Caco-2 (cell line): ENCODE results near the gene LRRC41. TPM values are rescaled to one million over a fixed set of nuclear protein-coding genes. Genes with fewer than 3 reads are reported as not detected.

Source experiments
- BruUV-seq: library from RNA; stranded (reverse); fragments of 400-500 nt; replicated peaks from 2 replicates; lab custom pipeline; 2021; lab: Mats Ljungman, UMichigan
- CTCF ChIA-PET: fragments of 300-600 bp; sonication (Branson Sonifier 250); formaldehyde crosslinking; loops from one replicate; lab custom pipeline; 2022; ENCODE audit warnings: antibody characterized with exemption; lab: Charles Lee
- POLR2A ChIA-PET: fragments of 300-600 bp; sonication (Branson Sonifier 250); formaldehyde crosslinking; loops from one replicate; lab custom pipeline; 2022; ENCODE audit warnings: antibody characterized with exemption; lab: Charles Lee
- DNase-seq, 2 experiments: peaks; one replicate each; pipeline versions ENCODE4 v3.0.0 to v3.0.0-alpha.2; 2020 to 2022
- H3K27me3 ChIP-seq: replicated peaks from 2 replicates; pipeline ENCODE4 v1.6.0; 2011; ENCODE audit warnings: low read length; ENCODE audit not compliant: control insufficient read depth, insufficient read depth
- H3K36me3 ChIP-seq: 2 replicates; pipeline ENCODE4 v1.5.1; 2011; ENCODE audit warnings: low read length; ENCODE audit not compliant: control insufficient read depth, insufficient read depth
- H3K4me1 ChIP-seq: fragments of 250-450 bp; sonication (Bioruptor Pico); 2 replicates; pipeline ENCODE4 v1.5.1; 2020; ENCODE audit warnings: mild to moderate bottlenecking
- H3K4me3 ChIP-seq: 2 replicates; pipeline ENCODE4 v1.5.1; 2011; ENCODE audit warnings: low read depth, mild to moderate bottlenecking, control low read depth, low read length
- H3K9me3 ChIP-seq: fragments of 250-450 bp; sonication (Bioruptor Pico); 2 replicates; pipeline ENCODE4 v1.5.1; 2020; ENCODE audit warnings: mild to moderate bottlenecking, moderate library complexity
- H3K27ac Mint-ChIP-seq: one replicate; pipeline ENCODE4 v1.8.0; 2022; ENCODE audit warnings: mixed read lengths; ENCODE audit not compliant: unreplicated experiment
- H3K27me3 Mint-ChIP-seq: one replicate; pipeline ENCODE4 v1.8.0; 2022; ENCODE audit warnings: mixed read lengths; ENCODE audit not compliant: insufficient read depth, unreplicated experiment
- H3K36me3 Mint-ChIP-seq: one replicate; pipeline ENCODE4 v1.8.0; 2022; ENCODE audit warnings: mild to moderate bottlenecking, mixed read lengths; ENCODE audit not compliant: insufficient read depth, unreplicated experiment
- H3K4me1 Mint-ChIP-seq: one replicate; pipeline ENCODE4 v1.8.0; 2022; ENCODE audit warnings: low read depth, mixed read lengths; ENCODE audit not compliant: unreplicated experiment
- H3K4me3 Mint-ChIP-seq: one replicate; pipeline ENCODE4 v1.8.0; 2022; ENCODE audit warnings: mild to moderate bottlenecking, moderate library complexity, mixed read lengths; ENCODE audit not compliant: unreplicated experiment
- H3K9me3 Mint-ChIP-seq: one replicate; pipeline ENCODE4 v1.8.0; 2022; ENCODE audit warnings: mixed read lengths; ENCODE audit not compliant: unreplicated experiment
- CTCF ChIP-seq, 2 experiments: fragments of 200-600 bp in 1 of 2; IDR thresholded peaks; 1 replicate in 1 of 2; 2 replicates in 1 of 2; pipeline versions ENCODE4 v1.5.1 to v1.8.0; 2011 to 2022; ENCODE audit warnings: antibody characterized with exemption in 1 of 2, control low read depth in 1 of 2, inconsistent platforms in 1 of 2, low read depth in 1 of 2, low read length in 1 of 2, mild to moderate bottlenecking in 1 of 2, moderate library complexity in 1 of 2; ENCODE audit not compliant: insufficient read depth in 1 of 2, severe bottlenecking in 1 of 2, unreplicated experiment in 1 of 2
- intact Hi-C: fragments of 100-400 bp; cut with micrococcal nuclease; formaldehyde crosslinking; loops from one replicate; pipeline ENCODE4 v1.10.0; 2022; ENCODE audit not compliant: unreplicated experiment
- total RNA-seq: library from RNA; stranded (reverse); gene quantifications from 2 replicates; pipeline ENCODE4 v1.2.3, GENCODE V29; 2022

Gene LRRC41
- total RNA-seq, 1 experiment from 2014 or later: 41.7 TPM

DNA sequence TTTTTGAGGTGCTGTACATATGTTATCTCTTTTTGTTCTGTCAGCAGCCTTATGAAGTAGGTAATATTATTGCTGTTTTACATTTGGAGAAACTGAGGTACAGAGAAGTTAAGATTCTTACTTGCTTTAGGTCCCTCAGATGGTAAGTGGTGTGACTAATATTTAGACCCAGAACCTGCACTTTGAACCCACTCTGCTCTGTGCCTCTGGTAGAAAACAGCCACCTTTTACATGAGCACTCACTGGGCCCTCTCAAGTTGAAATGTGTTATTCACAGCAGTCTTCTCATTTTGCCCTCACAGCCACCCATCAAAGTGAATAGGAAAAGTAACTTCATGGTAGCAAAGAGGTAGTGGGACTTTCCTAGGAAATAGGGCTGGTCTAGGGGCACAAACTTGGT is 41.9 kb upstream of the LRRC41 start:
- H3K9me3 ChIP-seq: no peaks in the 10 kb centered on the region
- no peaks in the 10 kb centered on the region for H3K36me3 ChIP-seq
- Mint-ChIP-seq H3K4me1 (peaks cover 20% of the 10 kb centered on the region), H3K9me3 (no peaks in the 10 kb centered on the region), H3K27ac (no peak overlapping the region), H3K27me3 (no peaks in the 10 kb centered on the region), H3K4me3 (no peak overlapping the region), H3K36me3 (peaks cover 48% of the 10 kb centered on the region)
- H3K27me3 ChIP-seq: no peaks in the 10 kb centered on the region
- H3K4me3 ChIP-seq: no peak overlapping the region
- no peaks in the 10 kb centered on the region for H3K4me1 ChIP-seq
- ChIA-PET CTCF (no interaction called here), POLR2A (no interaction called here)
- TF ChIP-seq CTCF (IDR thresholded peaks at IDR 0.05; ENCODE audit: insufficient read depth in 1 of 2, low read depth in 1 of 2, low read length in 1 of 2, severe bottlenecking in 1 of 2, unreplicated experiment in 1 of 2): no peak
- BruUV-seq: no TSS peak
- no peak for DNase-seq
- intact Hi-C loops: loop anchor here (10.0 kb wide), 1 partner anchor 60 kb away; no protein-coding TSS in a partner anchor

- ChIA-PET CTCF (interaction anchor here (1.0 kb wide), 1 partner anchor 11 kb away, joined by 3 read pairs; no protein-coding TSS in a partner anchor), POLR2A (interaction anchor here (0.5 kb wide), 1 partner anchor 97 kb away, joined by 7 read pairs; no protein-coding TSS in a partner anchor)
- H3K27me3 ChIP-seq: no peaks in the 10 kb centered on the region
- no peak for DNase-seq
- H3K4me3 Mint-ChIP-seq: no peak overlapping the region
- H3K4me1 ChIP-seq: no peaks in the 10 kb centered on the region
- no peak for TF ChIP-seq CTCF (IDR thresholded peaks at IDR 0.05; ENCODE audit: insufficient read depth in 1 of 2, low read depth in 1 of 2, low read length in 1 of 2, severe bottlenecking in 1 of 2, unreplicated experiment in 1 of 2)
- no peak overlapping the region for H3K4me3 ChIP-seq
- peaks cover 42% of the 10 kb centered on the region for H3K36me3 Mint-ChIP-seq
- H3K9me3 Mint-ChIP-seq: no peaks in the 10 kb centered on the region
- BruUV-seq: no TSS peak
- intact Hi-C loops: loop anchor here (10.0 kb wide), 1 partner anchor 60 kb away; no protein-coding TSS in a partner anchor
- no peaks in the 10 kb centered on the region for H3K36me3 ChIP-seq
- H3K27ac Mint-ChIP-seq: no peak overlapping the region
- H3K4me1 Mint-ChIP-seq: peaks cover 20% of the 10 kb centered on the region
- no peaks in the 10 kb centered on the region for H3K9me3 ChIP-seq
- H3K27me3 Mint-ChIP-seq: no peaks in the 10 kb centered on the region
Measured at GRCh38 chr1:46344481-46344880, 41.1 kb upstream of the LRRC41 start.

DNA sequence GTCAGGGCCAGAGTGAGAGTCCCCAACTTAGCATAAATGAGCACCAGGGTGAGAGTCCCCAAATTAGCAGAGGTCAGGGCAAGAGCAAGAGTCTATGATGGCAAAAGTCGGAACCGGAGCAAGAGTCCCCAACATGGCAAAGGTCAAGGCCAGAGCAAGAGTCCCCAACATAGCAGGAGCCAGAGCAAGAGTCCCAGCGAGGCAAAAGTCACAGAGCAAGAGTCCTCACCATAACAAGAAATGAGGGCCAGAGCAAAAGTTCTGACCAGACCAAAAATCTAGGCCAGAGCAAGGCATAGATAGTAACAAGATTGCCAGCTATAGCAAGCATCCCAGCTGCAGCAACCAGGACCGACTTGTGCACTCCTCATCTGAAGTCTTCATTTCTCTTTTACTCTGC is 40.3 kb upstream of the LRRC41 start:
- peaks cover 39% of the 10 kb centered on the region for H3K36me3 Mint-ChIP-seq
- Histone ChIP-seq H3K4me1 (no peaks in the 10 kb centered on the region), H3K4me3 (no peak overlapping the region), H3K27me3 (no peaks in the 10 kb centered on the region), H3K36me3 (no peaks in the 10 kb centered on the region), H3K9me3 (no peaks in the 10 kb centered on the region)
- H3K27me3 Mint-ChIP-seq: no peaks in the 10 kb centered on the region
- H3K27ac Mint-ChIP-seq: no peak overlapping the region
- CTCF ChIA-PET: interaction anchor here (1.0 kb wide), 1 partner anchor 10 kb away, joined by 3 read pairs; no protein-coding TSS in a partner anchor
- TF ChIP-seq CTCF (IDR thresholded peaks at IDR 0.05; ENCODE audit: insufficient read depth in 1 of 2, low read depth in 1 of 2, low read length in 1 of 2, severe bottlenecking in 1 of 2, unreplicated experiment in 1 of 2): no peak
- DNase-seq: no peak
- no peak overlapping the region for H3K4me3 Mint-ChIP-seq
- BruUV-seq: no TSS peak
- no peaks in the 10 kb centered on the region for H3K9me3 Mint-ChIP-seq
- intact Hi-C loops: loop anchor here (10.0 kb wide), 1 partner anchor 59 kb away; no protein-coding TSS in a partner anchor
- peaks cover 23% of the 10 kb centered on the region for H3K4me1 Mint-ChIP-seq
- POLR2A ChIA-PET: interaction anchor here (0.5 to 0.6 kb wide), 2 partner anchors 97 to 408 kb away, joined by 3 to 7 read pairs; no protein-coding TSS in a partner anchor
